Esophagus squamous epithelium (tissue), 5 donors: ENCODE measurements around the gene FNDC3B. TPM values are rescaled to one million over a fixed set of nuclear protein-coding genes. Genes with fewer than 3 reads are reported as not detected.

Source experiments
- DNase-seq: peaks from one replicate; lab custom pipeline; 2025; lab: John Stamatoyannopoulos, UW
- H3K27ac ChIP-seq, 4 donors: fragments of 200-600 bp; sonication (generic); one replicate each; pipeline ENCODE4 v1.5.1; 2016 to 2019; ENCODE audit warnings: mild to moderate bottlenecking in 1 of 4
- H3K27me3 ChIP-seq, 4 donors: fragments of 200-600 bp; sonication (generic); 1 replicate in 3 of 4; 2 replicates in 1 of 4; pipeline versions ENCODE4 v1.5.1 to v1.6.0; 2017 to 2021; ENCODE audit warnings: antibody characterized with exemption in 1 of 4
- H3K36me3 ChIP-seq, 3 donors: fragments of 200-600 bp; sonication (generic); one replicate each; pipeline ENCODE4 v1.5.1; 2016 to 2019
- H3K4me1 ChIP-seq, 3 donors: fragments of 200-600 bp; sonication (generic); one replicate each; pipeline ENCODE4 v1.5.1; 2017 to 2019
- H3K4me3 ChIP-seq, 4 donors: fragments of 200-600 bp; sonication (generic); 1 replicate in 3 of 4; 2 replicates in 1 of 4; pipeline ENCODE4 v1.5.1; 2016 to 2019; ENCODE audit warnings: mild to moderate bottlenecking in 2 of 4, moderate library complexity in 1 of 4
- H3K9me3 ChIP-seq, 3 donors: fragments of 200-600 bp; sonication (generic); one replicate each; pipeline ENCODE4 v1.5.1; 2016 to 2019
- CTCF ChIP-seq, 6 experiments: fragments of 450-650 bp in 4 of 6; fragments of 200-600 bp in 2 of 6; sonication (generic) in 2 of 6; IDR thresholded peaks; one replicate each; pipeline ENCODE4 v1.5.1; 2016 to 2019; ENCODE audit warnings: antibody characterized with exemption in 6 of 6, mild to moderate bottlenecking in 4 of 6, moderate library complexity in 4 of 6
- POLR2A ChIP-seq, 4 donors: fragments of 450-650 bp; IDR thresholded peaks; one replicate each; pipeline ENCODE4 v1.6.1; 2017; ENCODE audit warnings: antibody characterized with exemption in 4 of 4, mild to moderate bottlenecking in 4 of 4, moderate library complexity in 3 of 4
- WGBS, 2 donors: methylation state at CpG; one replicate each; pipeline ENCODE4 v1.1.5; 2018; 5-methylcytosine and 5-hydroxymethylcytosine counted together
- intact Hi-C: fragments of 100-400 bp; cut with DNase I; formaldehyde crosslinking; loops from one replicate; pipeline ENCODE4 v1.15.0; 2022
- total RNA-seq, 4 donors: library from RNA; depleted of rRNA; stranded (reverse); fragments of >200 nt; gene quantifications; one replicate each; pipeline ENCODE4 v1.1.0, GENCODE V29; 2016
- donor health status: DM: yes; HTN: yes; CAD: no.

Gene FNDC3B
- total RNA-seq, 4 donors from 2014 or later: 7.7 to 44.3 (median 20.4) TPM

- H3K4me3 ChIP-seq: no peak overlapping the region
- no peak for DNase-seq
- peaks cover 0 to 15% (median 0%) of the 10 kb centered on the region in 3 donors for H3K36me3 ChIP-seq
- no peak for TF ChIP-seq CTCF (IDR thresholded peaks at IDR 0.05)
- no peak for TF ChIP-seq POLR2A (IDR thresholded peaks at IDR 0.05)
- intact Hi-C loops: no loop called here
- peaks cover 0 to 36% (median 16%) of the 10 kb centered on the region in 3 donors for H3K4me1 ChIP-seq
- H3K27ac ChIP-seq: no peak overlapping the region
- WGBS, 2 donors: 88 to 89% methylated on average over 2 of the region's 2 CpGs
- no peaks in the 10 kb centered on the region for H3K27me3 ChIP-seq
- no peaks in the 10 kb centered on the region for H3K9me3 ChIP-seq
These were observed 9.2 kb downstream of the FNDC3B start for GRCh38 chr3:172048599-172048998.

GRCh38 chr3:172051310-172051956 lies 12.1 kb downstream of the FNDC3B start:
- Histone ChIP-seq H3K4me3 (no peak overlapping the region), H3K36me3 (peaks cover 0 to 15% (median 0%) of the 10 kb centered on the region in 3 donors), H3K27ac (no peak overlapping the region), H3K27me3 (no peaks in the 10 kb centered on the region), H3K4me1 (peaks cover 4 to 34% (median 19%) of the 10 kb centered on the region in 3 donors), H3K9me3 (no peaks in the 10 kb centered on the region)
- DNase-seq: no peak
- WGBS, 2 donors: 94 to 96% methylated on average over 3 of the region's 3 CpGs
- TF ChIP-seq CTCF (IDR thresholded peaks at IDR 0.05): no peak
- TF ChIP-seq POLR2A (IDR thresholded peaks at IDR 0.05): no peak
- intact Hi-C loops: no loop called here

DNA sequence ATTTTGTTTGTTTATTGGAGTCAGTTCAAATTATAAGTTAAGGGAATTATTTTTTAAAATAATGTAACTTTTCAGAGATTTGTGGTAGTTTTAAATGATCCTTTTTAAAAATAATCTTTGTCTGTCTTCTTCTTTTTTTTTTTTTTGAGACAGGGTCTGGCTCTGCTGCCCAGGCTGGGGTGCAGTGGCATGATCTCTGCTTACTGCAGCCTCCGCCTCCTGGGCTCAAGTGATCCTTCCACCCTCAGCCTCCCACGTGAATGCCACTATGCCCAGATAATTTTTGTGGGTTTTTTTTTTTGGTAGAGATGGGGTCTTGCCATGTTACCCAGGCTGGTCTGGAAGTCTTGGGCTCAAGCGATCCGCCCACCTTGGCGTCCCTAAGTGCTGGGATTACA lies 12.6 kb downstream of the FNDC3B start:
- intact Hi-C loops: no loop called here
- 96 to 100% methylated on average over 2 to 5 of the region's 5 CpGs for WGBS, 2 donors
- peaks cover 4 to 36% (median 22%) of the 10 kb centered on the region in 3 donors for H3K4me1 ChIP-seq

GRCh38 chr3:172052405-172052804 lies 13.0 kb downstream of the FNDC3B start:
- Histone ChIP-seq H3K4me1 (peaks cover 4 to 40% (median 27%) of the 10 kb centered on the region in 3 donors), H3K27ac (no peak overlapping the region), H3K9me3 (no peaks in the 10 kb centered on the region), H3K4me3 (no peak overlapping the region), H3K36me3 (peaks cover 0 to 15% (median 0%) of the 10 kb centered on the region in 3 donors), H3K27me3 (no peaks in the 10 kb centered on the region)
- intact Hi-C loops: no loop called here
- TF ChIP-seq POLR2A (IDR thresholded peaks at IDR 0.05): no peak
- no peak for TF ChIP-seq CTCF (IDR thresholded peaks at IDR 0.05)
- WGBS, 2 donors: 88% methylated on average over 2 of the region's 2 CpGs
- no peak for DNase-seq

More for the DNA sequence above, 12.6 kb downstream of the FNDC3B start:
- no peak for TF ChIP-seq POLR2A (IDR thresholded peaks at IDR 0.05)
- TF ChIP-seq CTCF (IDR thresholded peaks at IDR 0.05): no peak
- H3K9me3 ChIP-seq: no peaks in the 10 kb centered on the region
- DNase-seq: no peak
- no peaks in the 10 kb centered on the region for H3K27me3 ChIP-seq
- no peak overlapping the region for H3K27ac ChIP-seq
- H3K36me3 ChIP-seq: peaks cover 0 to 15% (median 0%) of the 10 kb centered on the region in 3 donors
- no peak overlapping the region for H3K4me3 ChIP-seq

- WGBS, 2 donors: 92 to 93% methylated on average over 4 to 5 of the region's 6 CpGs
- H3K4me3 ChIP-seq: no peak overlapping the region
- peaks cover 0 to 15% (median 0%) of the 10 kb centered on the region in 3 donors for H3K36me3 ChIP-seq
- H3K9me3 ChIP-seq: no peaks in the 10 kb centered on the region
- DNase-seq: no peak
- H3K4me1 ChIP-seq: peaks cover 4 to 47% (median 33%) of the 10 kb centered on the region in 3 donors
- intact Hi-C loops: no loop called here
- TF ChIP-seq CTCF (IDR thresholded peaks at IDR 0.05): no peak
- TF ChIP-seq POLR2A (IDR thresholded peaks at IDR 0.05): no peak
- H3K27ac ChIP-seq: peak overlapping the region in 2 of 4 donors; percentile 3 to 46
- H3K27me3 ChIP-seq: no peaks in the 10 kb centered on the region
These were observed 14.9 kb downstream of the FNDC3B start for GRCh38 chr3:172054115-172054764.
